Ureter (tissue), 1 donor: ENCODE results near the gene TBC1D1. TPM values are rescaled to one million over a fixed set of nuclear protein-coding genes. Genes with fewer than 3 reads are reported as not detected.

Experiments used
- DNase-seq: peaks from one replicate; pipeline ENCODE4 v3.0.0-alpha.2; 2020; ENCODE audit warnings: low spot score
- total RNA-seq: library from RNA; stranded (reverse); gene quantifications from one replicate; pipeline ENCODE4 v1.2.4, GENCODE V29; 2023
- donor health status: DM: yes; HTN: yes; CAD: no.

The TBC1D1 gene
- total RNA-seq, 1 donor from 2014 or later, result 191 TPM

DNA sequence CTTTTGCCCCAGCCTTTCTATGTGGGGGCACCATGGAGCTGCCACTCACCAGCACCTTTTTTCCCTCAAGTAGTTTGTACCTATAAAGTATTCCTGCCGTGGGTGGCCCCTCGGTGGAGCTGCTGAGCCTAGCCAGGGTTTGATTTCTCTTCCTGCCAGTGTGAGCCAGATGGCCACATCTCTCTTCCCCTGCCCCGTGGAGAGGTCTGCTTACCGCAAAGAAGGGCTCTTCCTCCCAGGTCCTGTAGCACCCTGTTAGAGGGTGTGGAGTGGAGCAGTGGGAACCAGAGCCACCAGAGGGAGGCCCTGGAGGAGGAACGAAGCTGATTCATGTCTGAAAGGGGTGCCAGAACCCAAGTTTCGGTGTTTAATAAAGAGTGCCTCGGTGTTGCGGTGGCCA lies 164.7 kb downstream of the TBC1D1 start:
- DNase-seq, result no peak

DNA sequence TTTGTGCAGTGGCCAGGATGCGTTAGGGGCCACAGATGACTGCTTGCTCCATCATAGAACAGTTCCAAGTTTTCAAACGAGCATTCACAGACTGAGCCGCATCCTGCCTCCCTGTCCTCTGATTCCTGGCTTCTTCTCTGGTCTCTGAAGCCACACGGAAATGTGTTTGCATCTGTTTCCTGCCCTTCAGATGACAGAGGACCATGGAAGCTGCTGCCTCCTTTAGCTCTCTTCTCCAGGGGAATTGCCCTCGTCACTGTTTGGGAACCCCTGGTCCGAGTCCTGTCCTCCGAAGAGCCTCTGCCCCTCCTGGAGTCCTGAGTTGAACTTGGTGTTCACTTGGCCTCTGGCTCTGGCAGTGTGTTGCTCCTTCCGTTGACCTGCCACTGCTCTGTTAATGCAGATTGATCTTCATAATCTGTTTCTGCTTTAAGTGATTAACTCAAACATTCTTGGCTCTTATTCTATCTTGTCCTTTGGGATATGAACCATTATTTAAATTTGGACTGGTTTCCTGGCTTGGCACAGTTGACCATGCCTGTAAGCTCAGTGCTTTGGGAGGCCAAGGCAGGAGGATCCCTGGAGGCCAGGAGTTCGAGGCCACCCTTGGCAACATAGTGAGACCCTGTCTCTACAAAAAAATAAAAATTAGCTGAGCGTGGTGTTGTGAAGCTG lies 165.3 kb downstream of the TBC1D1 start:
- DNase-seq, result no peak

GRCh38 chr4:38058151-38058550 lies 167.3 kb downstream of the TBC1D1 start:
- DNase-seq, result no peak

DNA sequence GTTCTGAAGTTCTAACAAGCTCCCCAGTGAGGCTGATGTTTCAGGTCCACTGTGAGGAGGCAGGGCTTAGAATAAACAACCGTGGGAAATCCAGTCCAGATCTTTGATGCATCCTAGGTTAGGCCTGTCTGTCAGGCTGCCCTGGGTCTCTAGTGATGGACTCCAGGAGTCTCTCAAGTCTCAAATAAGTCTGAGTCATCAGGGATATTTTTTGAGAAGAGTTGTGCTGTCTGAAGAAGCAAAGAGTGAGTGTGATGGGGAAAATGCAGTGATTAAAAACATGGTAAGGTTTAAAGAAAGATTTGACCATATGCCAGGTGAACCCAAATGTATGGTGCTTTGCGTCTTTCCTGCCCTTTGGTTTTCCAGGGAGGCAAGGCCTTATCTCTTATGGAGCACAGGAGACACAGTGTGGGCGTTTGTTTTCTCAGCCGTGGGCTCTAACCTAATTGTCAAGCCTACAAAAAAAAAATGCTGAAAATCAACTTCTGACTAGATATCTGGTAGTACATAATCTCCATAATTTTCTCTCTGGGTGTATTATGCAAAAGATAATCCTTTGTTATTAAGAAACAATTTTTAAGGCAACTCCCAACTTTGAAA lies 170.0 kb downstream of the TBC1D1 start:
- no peak for DNase-seq

DNA sequence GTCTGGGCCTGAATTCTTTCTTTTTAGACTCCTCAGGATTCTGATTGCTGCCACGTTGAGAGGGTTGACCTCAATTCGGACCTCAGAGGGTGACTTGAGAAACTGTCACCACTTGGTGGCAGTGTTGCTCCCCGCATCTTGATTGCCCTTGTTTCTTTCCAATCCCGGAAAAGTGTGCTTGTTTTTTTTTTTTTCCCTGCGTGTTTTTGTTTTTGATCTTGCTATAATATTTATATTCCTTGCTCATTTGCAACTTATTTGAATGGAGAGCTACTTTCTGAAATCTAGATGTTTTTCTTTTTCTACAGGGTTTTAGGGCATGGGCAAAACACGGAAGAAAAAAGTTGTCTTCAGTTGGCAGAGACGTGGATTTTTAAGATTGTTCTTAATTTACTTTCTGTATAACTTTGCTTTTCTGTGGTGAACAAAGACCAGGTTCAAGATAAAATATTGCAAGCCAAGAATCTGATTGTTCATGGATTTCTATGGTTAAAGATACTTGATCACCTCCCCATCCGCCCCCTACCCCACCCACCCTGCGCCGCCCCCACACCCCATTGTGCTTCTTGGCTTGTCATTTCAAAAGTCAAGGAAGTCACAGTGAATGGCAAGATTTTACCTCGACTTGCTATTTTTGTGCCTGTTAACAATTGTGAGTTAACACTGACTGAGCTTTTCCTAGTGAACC lies 171.3 kb downstream of the TBC1D1 start:
- peak; percentile 76 for DNase-seq

GRCh38 chr4:38062776-38063097 lies 171.9 kb downstream of the TBC1D1 start:
- DNase-seq, result no peak

GRCh38 chr4:38065176-38065575 lies 174.3 kb downstream of the TBC1D1 start:
- no peak for DNase-seq

- DNase-seq, result no peak
Measured at GRCh38 chr4:38065900-38066299, 175.0 kb downstream of the TBC1D1 start.

DNA sequence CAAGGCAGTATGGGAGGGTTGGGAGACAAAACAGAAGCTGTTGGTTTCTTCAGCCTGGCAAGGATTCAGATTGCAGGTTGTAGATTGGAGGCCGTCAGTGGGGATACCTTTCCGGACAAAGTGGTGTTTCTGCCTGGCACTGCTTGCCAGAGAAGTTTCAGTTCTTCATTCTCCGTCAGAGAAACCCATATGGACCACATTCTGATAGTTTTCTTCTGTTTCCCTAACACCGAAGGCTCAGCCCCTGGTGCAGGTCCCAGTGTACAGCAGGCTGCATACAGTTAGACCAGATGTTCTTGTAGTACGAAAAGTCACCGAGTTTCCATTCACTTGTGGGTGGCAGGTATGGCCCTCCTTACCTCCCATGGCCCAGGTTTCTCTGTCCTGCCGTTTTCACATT lies 176.6 kb downstream of the TBC1D1 start:
- DNase-seq, result no peak

DNA sequence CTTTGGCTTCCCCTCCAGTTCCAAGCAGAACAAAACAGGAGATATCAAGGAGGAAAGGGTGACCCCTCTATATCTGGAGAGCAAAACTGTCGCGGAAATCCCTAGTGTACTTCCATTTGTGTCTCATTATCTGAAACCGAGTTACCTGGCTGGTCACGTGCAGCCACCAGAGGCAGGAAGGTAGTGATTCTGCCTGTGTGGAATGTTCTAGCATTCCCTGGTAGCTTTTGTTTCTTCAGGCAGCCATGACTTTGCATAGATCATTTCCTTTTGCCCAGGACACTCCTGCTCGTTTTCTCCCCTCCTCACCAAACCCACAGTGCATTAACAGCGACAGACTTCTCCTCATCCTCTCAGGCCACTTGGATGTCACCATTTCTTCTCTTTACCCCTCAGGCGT lies 177.2 kb downstream of the TBC1D1 start:
- no peak for DNase-seq

DNA sequence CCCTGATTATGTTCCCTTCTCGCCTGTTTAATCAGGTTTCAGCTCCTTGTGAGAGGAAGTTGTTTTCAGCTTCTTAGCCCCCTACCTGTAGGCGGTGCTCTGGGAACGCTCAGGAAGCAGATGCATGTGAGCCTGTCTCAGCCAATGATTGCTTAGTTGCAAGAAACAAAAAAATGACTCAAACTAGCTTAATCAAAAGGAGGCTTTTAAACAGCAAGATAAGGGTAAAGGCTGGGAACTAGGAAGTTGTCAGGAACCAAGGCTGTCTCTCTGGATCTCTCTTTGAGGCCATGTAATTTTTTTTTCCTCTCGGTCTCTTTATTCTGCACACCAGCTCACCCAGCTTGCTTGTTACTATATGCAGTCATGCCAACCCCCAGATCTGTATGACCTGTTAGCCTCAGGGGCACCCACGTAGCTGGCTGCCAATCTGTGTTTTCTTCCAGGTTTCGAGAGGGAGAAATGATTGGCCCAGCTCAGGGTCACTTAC lies 178.4 kb downstream of the TBC1D1 start:
- no peak for DNase-seq

DNA sequence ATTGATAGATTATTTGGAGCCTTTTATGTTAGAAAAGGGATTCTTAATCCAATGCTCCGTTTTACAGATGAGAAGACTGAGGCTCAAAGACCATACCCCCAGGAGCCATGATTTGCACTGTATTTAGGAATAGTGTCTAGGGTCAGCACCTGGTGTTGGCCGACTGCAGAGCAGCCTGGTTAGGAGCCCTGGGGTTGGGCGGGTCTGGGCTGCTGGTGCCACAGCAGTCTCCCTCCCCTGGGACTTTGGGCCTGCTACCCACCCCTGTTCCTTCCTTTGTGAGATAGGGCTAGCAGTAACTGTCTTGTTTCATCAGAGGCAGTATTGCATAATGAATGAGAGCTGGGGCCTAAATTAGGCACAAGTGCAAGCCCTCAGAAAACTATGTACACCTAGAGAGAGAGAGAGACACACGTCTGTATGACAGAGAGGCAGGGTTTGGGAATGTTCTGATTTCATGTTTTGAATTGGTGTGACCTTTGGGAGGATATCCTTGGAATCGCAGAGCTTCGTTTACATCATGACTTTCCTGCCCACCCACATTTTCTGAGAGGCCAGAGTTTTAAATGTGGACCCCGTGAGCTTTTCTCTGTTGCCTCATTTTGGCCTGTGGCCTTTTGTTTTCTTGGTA lies 181.0 kb downstream of the TBC1D1 start:
- no peak for DNase-seq

DNA sequence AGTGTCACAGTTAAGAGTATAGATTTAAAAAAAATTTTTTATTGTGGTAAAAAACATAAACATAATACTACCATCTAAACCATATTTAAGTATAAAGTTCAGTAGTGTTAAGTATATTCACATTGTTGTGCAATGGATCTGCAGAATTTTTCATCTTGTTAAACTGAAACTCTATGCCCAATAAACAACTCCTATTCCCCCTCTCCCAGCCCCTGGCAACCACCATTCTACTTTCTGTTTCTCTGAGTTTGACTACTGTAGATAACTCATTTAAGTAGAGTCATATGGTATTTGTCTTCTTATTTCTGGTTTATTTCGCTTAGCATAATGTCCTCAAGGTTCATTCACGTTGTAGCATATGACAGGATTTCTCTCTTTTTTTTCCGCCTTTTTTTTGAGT lies 181.7 kb downstream of the TBC1D1 start:
- DNase-seq, result no peak

DNA sequence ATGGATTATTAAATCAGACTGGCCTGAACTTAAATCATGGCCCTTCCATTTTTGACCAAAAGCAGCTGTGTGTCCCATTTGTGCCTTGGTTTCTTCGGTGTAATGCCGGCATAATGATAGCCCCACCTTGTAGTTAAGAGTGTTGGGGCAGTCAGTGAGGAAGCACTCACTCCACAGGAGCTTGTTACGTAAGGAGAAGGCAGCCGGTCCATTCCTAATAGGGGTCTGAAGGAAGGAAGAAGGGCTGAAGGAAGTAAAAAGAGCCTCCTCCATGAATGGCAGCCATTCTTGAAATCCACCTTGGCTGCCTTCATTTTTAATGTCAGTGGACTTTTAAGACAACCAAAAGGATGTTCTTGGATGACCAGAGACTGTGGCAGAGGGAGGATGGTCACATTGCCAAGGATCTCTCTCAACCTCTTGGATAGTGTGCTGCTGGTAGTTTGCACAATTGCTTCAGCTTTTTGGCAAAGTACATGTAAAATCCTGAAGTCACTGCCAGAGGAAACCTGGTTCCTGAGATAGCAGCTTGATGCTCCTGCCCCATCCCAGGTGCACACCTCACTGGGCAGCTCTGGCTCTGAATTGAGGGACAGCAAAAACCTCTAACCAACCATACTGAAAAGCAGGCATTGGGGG lies 182.8 kb downstream of the TBC1D1 start:
- no peak for DNase-seq

GRCh38 chr4:38075370-38076152 lies 184.7 kb downstream of the TBC1D1 start:
- DNase-seq, result no peak

- no peak for DNase-seq
Measured at GRCh38 chr4:38076153-38076669, 185.3 kb downstream of the TBC1D1 start.

- no peak for DNase-seq
Measured at GRCh38 chr4:38077791-38078489, 187.1 kb downstream of the TBC1D1 start.

DNA sequence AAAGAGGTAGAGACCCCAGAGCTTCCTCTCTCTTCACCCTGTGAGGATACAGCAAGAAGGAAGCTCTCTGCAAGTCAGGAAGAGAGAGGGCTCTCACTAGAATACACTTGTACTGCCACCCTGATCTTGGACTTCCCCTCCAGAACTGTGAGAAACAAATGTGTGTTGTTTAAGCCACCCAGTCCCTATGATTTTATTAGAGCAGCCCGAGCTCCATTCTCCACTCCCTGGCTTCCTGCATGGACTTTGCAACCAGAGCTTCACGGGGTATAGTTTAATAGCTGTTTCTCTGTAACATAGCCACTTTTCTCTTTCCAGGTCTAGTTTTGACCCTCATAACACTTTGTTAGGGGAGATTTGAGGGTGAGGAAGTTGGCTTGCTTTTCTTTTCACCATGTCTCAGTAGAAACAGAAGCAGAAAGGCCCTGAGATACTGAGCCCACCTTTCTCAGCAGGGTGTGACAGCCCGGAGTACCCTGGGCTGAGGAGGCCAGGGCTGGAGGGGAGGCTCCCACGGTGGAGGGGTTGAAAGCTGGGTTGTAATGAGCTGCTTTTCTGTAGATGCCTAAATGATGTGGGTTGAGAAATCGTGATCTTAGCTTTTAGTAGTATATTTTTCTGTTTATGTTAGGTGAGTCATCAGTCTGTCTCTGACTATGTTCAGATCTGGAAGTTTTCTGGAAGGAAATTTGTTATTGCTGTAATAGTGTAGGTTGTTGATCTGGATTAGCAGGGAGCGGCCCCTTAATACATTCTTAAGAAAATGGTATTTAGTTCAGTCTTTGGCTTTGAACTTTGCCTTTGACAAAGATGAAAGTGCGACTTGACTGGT lies 187.9 kb downstream of the TBC1D1 start:
- DNase-seq, result no peak
